Smooth muscle cell (in vitro differentiated cells): Measurements from ENCODE around the gene HAVCR2. TPM values are rescaled to one million over a fixed set of nuclear protein-coding genes. Genes with fewer than 3 reads are reported as not detected.

Source experiments
- DNase-seq: peaks from one replicate; lab custom pipeline; 2025; ENCODE audit not compliant: unreplicated experiment; lab: John Stamatoyannopoulos, UW
- H2AFZ ChIP-seq: fragments of 200-600 bp; sonication (generic); 2 replicates; pipeline ENCODE4 v1.6.0; 2016; ENCODE audit warnings: antibody characterized with exemption, low read depth, mild to moderate bottlenecking
- H3F3A ChIP-seq: fragments of 200-600 bp; sonication (generic); 2 replicates; pipeline ENCODE4 v1.6.0; 2017; ENCODE audit warnings: antibody characterized with exemption, low read depth
- H3K27ac ChIP-seq: fragments of 200-600 bp; sonication (generic); 2 replicates; pipeline ENCODE4 v1.5.1; 2016; ENCODE audit warnings: low read depth, mild to moderate bottlenecking
- H3K27me3 ChIP-seq: fragments of 200-600 bp; sonication (generic); 2 replicates; pipeline ENCODE4 v1.6.1; 2016; ENCODE audit warnings: low read depth, mild to moderate bottlenecking
- H3K36me3 ChIP-seq: fragments of 200-600 bp; sonication (generic); 2 replicates; pipeline ENCODE4 v1.5.1; 2016; ENCODE audit warnings: low read depth
- H3K4me1 ChIP-seq: fragments of 200-600 bp; sonication (generic); 2 replicates; pipeline ENCODE4 v1.5.1; 2016; ENCODE audit warnings: low read depth
- H3K4me2 ChIP-seq: fragments of 200-600 bp; sonication (generic); 2 replicates; pipeline ENCODE4 v1.6.0; 2016; ENCODE audit warnings: mild to moderate bottlenecking
- H3K4me3 ChIP-seq: fragments of 200-600 bp; sonication (generic); 2 replicates; pipeline ENCODE4 v1.5.1; 2016; ENCODE audit warnings: mild to moderate bottlenecking
- H3K79me2 ChIP-seq: fragments of 200-600 bp; sonication (generic); 2 replicates; pipeline ENCODE4 v1.6.0; 2016; ENCODE audit warnings: low read depth, mild to moderate bottlenecking
- H3K9ac ChIP-seq: fragments of 200-600 bp; sonication (generic); 2 replicates; pipeline ENCODE4 v1.6.0; 2016; ENCODE audit warnings: low read depth
- H3K9me3 ChIP-seq: fragments of 200-600 bp; sonication (generic); replicated peaks from 2 replicates; pipeline ENCODE4 v1.5.1; 2016; ENCODE audit warnings: low read depth
- H4K20me1 ChIP-seq: fragments of 200-600 bp; sonication (generic); 2 replicates; pipeline ENCODE4 v1.6.0; 2016; ENCODE audit warnings: low read depth
- WGBS: methylation state at CpG from one replicate; pipeline ENCODE4 v1.1.7; 2016; ENCODE audit warnings: low lambda C conversion rate; 5-methylcytosine and 5-hydroxymethylcytosine counted together
- polyA plus RNA-seq: library from polyadenylated mRNA; unstranded; fragments of >200 nt; fragmentation: Nextera tagmentation; extraction: Ambion mirVana; gene quantifications from 2 replicates; pipeline ENCODE4 v1.2.1, GENCODE V29; 2016
- total RNA-seq: library from RNA; depleted of rRNA; stranded (reverse); fragments of >200 nt; gene quantifications from 2 replicates; pipeline ENCODE4 v1.2.3, GENCODE V29; 2014
- TF ChIP-seq, protein P1 (sequence below): fragments of 200-600 bp; sonication (generic); IDR thresholded peaks from 2 replicates; pipeline ENCODE4 v1.5.1; 2017; ENCODE audit warnings: borderline replicate concordance, mild to moderate bottlenecking, antibody characterized with exemption; ENCODE audit not compliant: insufficient read depth, poor library complexity, severe bottlenecking

Gene HAVCR2
- total and polyA plus RNA-seq, 2 experiments from 2014 or later, result 0.04 to 0.17 TPM

- peak overlapping the region; percentile 1 for H3K4me2 ChIP-seq
- H3F3A ChIP-seq, result no peaks in the 10 kb centered on the region
- TF ChIP-seq, protein P1, sequence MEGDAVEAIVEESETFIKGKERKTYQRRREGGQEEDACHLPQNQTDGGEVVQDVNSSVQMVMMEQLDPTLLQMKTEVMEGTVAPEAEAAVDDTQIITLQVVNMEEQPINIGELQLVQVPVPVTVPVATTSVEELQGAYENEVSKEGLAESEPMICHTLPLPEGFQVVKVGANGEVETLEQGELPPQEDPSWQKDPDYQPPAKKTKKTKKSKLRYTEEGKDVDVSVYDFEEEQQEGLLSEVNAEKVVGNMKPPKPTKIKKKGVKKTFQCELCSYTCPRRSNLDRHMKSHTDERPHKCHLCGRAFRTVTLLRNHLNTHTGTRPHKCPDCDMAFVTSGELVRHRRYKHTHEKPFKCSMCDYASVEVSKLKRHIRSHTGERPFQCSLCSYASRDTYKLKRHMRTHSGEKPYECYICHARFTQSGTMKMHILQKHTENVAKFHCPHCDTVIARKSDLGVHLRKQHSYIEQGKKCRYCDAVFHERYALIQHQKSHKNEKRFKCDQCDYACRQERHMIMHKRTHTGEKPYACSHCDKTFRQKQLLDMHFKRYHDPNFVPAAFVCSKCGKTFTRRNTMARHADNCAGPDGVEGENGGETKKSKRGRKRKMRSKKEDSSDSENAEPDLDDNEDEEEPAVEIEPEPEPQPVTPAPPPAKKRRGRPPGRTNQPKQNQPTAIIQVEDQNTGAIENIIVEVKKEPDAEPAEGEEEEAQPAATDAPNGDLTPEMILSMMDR, result no peak
- H3K9me3 ChIP-seq, result no peaks in the 10 kb centered on the region
- H3K27ac ChIP-seq, result peak overlapping the region; percentile 54
- no peaks in the 10 kb centered on the region for H3K27me3 ChIP-seq
- no peak for DNase-seq
- H2AFZ ChIP-seq, result no peak overlapping the region
- no peak overlapping the region for H3K9ac ChIP-seq
- no peaks in the 10 kb centered on the region for H3K36me3 ChIP-seq
- no peaks in the 10 kb centered on the region for H3K79me2 ChIP-seq
- no peaks in the 10 kb centered on the region for H4K20me1 ChIP-seq
- H3K4me1 ChIP-seq, result no peaks in the 10 kb centered on the region
- no peak overlapping the region for H3K4me3 ChIP-seq
- 89% methylated on average over 14 of the region's 14 CpGs for WGBS
These were observed 2.0 kb downstream of the HAVCR2 start for GRCh38 chr5:157106630-157107461.

GRCh38 chr5:157100140-157100679, 8.6 kb downstream of the HAVCR2 start:
- Histone ChIP-seq H3K79me2 (no peaks in the 10 kb centered on the region), H3K27me3 (no peaks in the 10 kb centered on the region), H3K4me2 (no peak overlapping the region), H3K4me1 (no peaks in the 10 kb centered on the region), H3K9me3 (no peaks in the 10 kb centered on the region), H3K36me3 (no peaks in the 10 kb centered on the region), H4K20me1 (no peaks in the 10 kb centered on the region), H3K9ac (no peak overlapping the region), H3F3A (no peaks in the 10 kb centered on the region), H3K4me3 (no peak overlapping the region), H2AFZ (no peak overlapping the region), H3K27ac (peak overlapping the region; percentile 9)
- WGBS, result 63% methylated on average over 2 of the region's 2 CpGs
- no peak for DNase-seq
- TF ChIP-seq, protein P1, result no peak

DNA sequence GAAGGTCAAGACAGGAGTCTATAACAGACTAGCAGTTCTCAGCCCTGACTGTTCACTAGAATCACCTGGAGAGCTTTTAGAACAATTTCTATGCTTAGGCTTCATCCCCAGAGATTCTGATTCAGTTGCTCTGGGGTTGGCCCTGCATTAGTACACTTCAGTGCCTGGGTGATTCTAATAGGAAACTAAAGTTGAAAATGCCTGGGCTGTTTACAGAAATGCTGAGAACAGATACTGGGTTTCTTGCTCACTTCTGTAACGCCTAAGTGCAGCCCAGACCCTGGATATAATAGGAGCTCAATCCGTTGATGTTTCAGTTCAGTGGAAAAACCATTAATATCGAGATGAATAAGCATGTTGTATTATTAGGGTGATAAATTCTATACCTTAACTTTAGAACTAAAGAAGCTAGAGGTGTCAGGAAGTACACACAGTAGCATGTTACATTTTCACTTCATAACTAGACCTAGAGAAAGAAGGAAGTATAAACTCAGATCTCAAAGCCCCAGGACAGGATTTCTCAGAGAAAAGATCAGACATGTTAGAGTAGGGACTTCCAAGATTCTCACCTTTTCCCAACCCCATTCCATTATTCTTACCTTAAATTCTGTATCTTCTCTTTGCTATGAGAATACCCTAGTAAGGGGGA, 20.4 kb downstream of the HAVCR2 start:
- Histone ChIP-seq H2AFZ (no peak overlapping the region), H3K27me3 (no peaks in the 10 kb centered on the region), H3K36me3 (no peaks in the 10 kb centered on the region), H3K9me3 (no peaks in the 10 kb centered on the region), H3K79me2 (no peaks in the 10 kb centered on the region), H3K9ac (no peak overlapping the region), H4K20me1 (no peaks in the 10 kb centered on the region), H3K4me3 (no peak overlapping the region), H3K27ac (no peak overlapping the region), H3K4me1 (no peaks in the 10 kb centered on the region), H3K4me2 (no peak overlapping the region), H3F3A (no peaks in the 10 kb centered on the region)
- no peak for DNase-seq
- TF ChIP-seq, protein P1, result no peak
- WGBS, result 86% methylated on average over 3 of the region's 3 CpGs
